GM23248 (cell line): ENCODE measurements around the gene APMAP. TPM values are rescaled to one million over a fixed set of nuclear protein-coding genes. Genes with fewer than 3 reads are reported as not detected.

Experiments
- DNase-seq: peaks from one replicate; pipeline ENCODE4 v3.0.0-alpha.2; 2015
- H2AFZ ChIP-seq: fragments of 200-600 bp; sonication (generic); 2 replicates; pipeline ENCODE4 v1.6.1; 2016; ENCODE audit warnings: antibody characterized with exemption
- H3F3A ChIP-seq: fragments of 200-600 bp; sonication (generic); 2 replicates; pipeline ENCODE4 v1.6.1; 2016; ENCODE audit warnings: mild to moderate bottlenecking, antibody characterized with exemption, mixed run types; ENCODE audit not compliant: insufficient read depth
- H3K27ac ChIP-seq: fragments of 200-600 bp; sonication (generic); 2 replicates; pipeline ENCODE4 v1.5.1; 2016; ENCODE audit warnings: mild to moderate bottlenecking
- H3K27me3 ChIP-seq: fragments of 200-600 bp; sonication (generic); replicated peaks from 2 replicates; pipeline ENCODE4 v1.6.1; 2016; ENCODE audit warnings: mild to moderate bottlenecking; ENCODE audit not compliant: insufficient read depth
- H3K36me3 ChIP-seq: fragments of 200-600 bp; sonication (generic); 2 replicates; pipeline ENCODE4 v1.6.1; 2016; ENCODE audit warnings: low read depth, mild to moderate bottlenecking
- H3K4me1 ChIP-seq: fragments of 200-600 bp; sonication (generic); 2 replicates; pipeline ENCODE4 v1.6.1; 2016; ENCODE audit warnings: mild to moderate bottlenecking; ENCODE audit not compliant: insufficient read depth
- H3K4me2 ChIP-seq: fragments of 200-600 bp; sonication (generic); one replicate; pipeline ENCODE4 v1.6.1; 2016; ENCODE audit warnings: mild to moderate bottlenecking; ENCODE audit not compliant: unreplicated experiment
- H3K4me3 ChIP-seq: fragments of 200-600 bp; sonication (generic); 2 replicates; pipeline ENCODE4 v1.5.1; 2016; ENCODE audit warnings: mild to moderate bottlenecking
- H3K79me2 ChIP-seq: fragments of 200-600 bp; sonication (generic); 2 replicates; pipeline ENCODE4 v1.6.1; 2016; ENCODE audit warnings: mild to moderate bottlenecking; ENCODE audit not compliant: insufficient read depth
- H3K9ac ChIP-seq: fragments of 200-600 bp; sonication (generic); 2 replicates; pipeline ENCODE4 v1.6.1; 2016; ENCODE audit warnings: mild to moderate bottlenecking
- H3K9me2 ChIP-seq: fragments of 200-600 bp; sonication (generic); 2 replicates; pipeline ENCODE4 v1.6.1; 2016; ENCODE audit warnings: mixed run types, mild to moderate bottlenecking, moderate library complexity; ENCODE audit not compliant: insufficient read depth
- H3K9me3 ChIP-seq: fragments of 200-600 bp; sonication (generic); one replicate; pipeline ENCODE4 v1.6.1; 2017; ENCODE audit warnings: low read depth
- H4K20me1 ChIP-seq: fragments of 200-600 bp; sonication (generic); 2 replicates; pipeline ENCODE4 v1.6.0; 2016; ENCODE audit not compliant: insufficient read depth
- EZH2 ChIP-seq: fragments of 200-600 bp; sonication (generic); IDR thresholded peaks from 2 replicates; pipeline ENCODE4 v1.6.1; 2018; ENCODE audit warnings: antibody characterized with exemption, mild to moderate bottlenecking; ENCODE audit not compliant: insufficient read depth, poor library complexity, severe bottlenecking
- EZH2phosphoT487 ChIP-seq: fragments of 200-600 bp; sonication (generic); IDR thresholded peaks from 2 replicates; pipeline ENCODE4 v1.6.1; 2018; ENCODE audit warnings: antibody characterized with exemption, moderate library complexity, mild to moderate bottlenecking, low read depth; ENCODE audit not compliant: insufficient read depth
- WGBS, 2 experiments: methylation state at CpG; one replicate each; pipeline ENCODE4 v1.1.6; 2015 to 2017; ENCODE audit warnings: low lambda C conversion rate in 2 of 2, low coverage in 1 of 2; ENCODE audit errors: missing lambda C conversion rate in 2 of 2; 5-methylcytosine and 5-hydroxymethylcytosine counted together
- in situ Hi-C: fragments of 300-500 bp; cut with MboI; formaldehyde crosslinking; loops from 2 replicates; pipeline ENCODE4 v1.15.0; 2020
- polyA plus RNA-seq: library from polyadenylated mRNA; unstranded; fragments of >200 nt; fragmentation: Nextera tagmentation; extraction: Ambion mirVana; gene quantifications from 2 replicates; pipeline ENCODE4 v1.2.1, GENCODE V29; 2016
- total RNA-seq: library from RNA; depleted of rRNA; stranded (reverse); fragments of >200 nt; shearing (Covaris generic); gene quantifications from 2 replicates; pipeline ENCODE4 v1.2.3, GENCODE V29; 2014

APMAP gene
- total and polyA plus RNA-seq, 2 experiments from 2014 or later = 109 to 123 TPM

DNA sequence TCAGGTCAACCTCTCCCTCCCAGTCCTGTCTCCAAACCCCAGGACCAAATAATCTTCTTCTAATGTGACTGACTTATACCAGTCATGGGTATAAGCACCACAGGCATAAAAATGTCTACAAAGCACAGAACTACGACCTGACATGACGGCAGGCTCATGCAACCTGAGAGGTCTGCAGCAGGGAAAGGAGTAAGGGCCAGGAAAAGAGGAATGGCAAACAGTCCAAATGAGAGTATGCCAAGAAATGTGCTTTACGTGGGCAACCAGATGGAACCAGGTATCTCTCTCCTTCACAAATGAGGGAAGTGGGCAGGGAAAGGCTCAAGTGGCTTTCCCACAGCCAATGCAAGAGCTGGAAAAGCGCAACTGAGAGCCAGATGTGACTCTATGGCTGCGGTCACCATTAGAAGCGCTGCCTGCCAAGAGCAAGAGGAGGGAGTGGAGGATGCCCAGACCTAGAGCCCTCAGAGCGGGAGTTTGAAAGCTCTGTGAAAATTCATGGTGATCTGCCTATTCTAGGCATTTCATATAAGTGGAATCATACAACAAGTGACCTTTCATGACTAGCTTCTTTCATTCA lies 6.0 kb downstream of the APMAP start:
- Histone ChIP-seq H3K27me3 (no peaks in the 10 kb centered on the region), H3K4me1 (peaks cover 4% of the 10 kb centered on the region; the same call in 1 of the 2 replicates), H3K4me2 (no peak overlapping the region), H2AFZ (no peak overlapping the region), H3K36me3 (no peaks in the 10 kb centered on the region; the same call in 1 of the 2 replicates), H3K9ac (no peak overlapping the region), H3K9me3 (no peaks in the 10 kb centered on the region), H3F3A (no peaks in the 10 kb centered on the region), H3K79me2 (peaks cover 83% of the 10 kb centered on the region), H3K9me2 (no peaks in the 10 kb centered on the region), H3K4me3 (no peak overlapping the region), H4K20me1 (no peaks in the 10 kb centered on the region), H3K27ac (no peak overlapping the region)
- 98% methylated on average over 7 of the region's 7 CpGs for WGBS, 2 experiments
- no peak for DNase-seq
- no peak for TF ChIP-seq EZH2
- no peak for TF ChIP-seq EZH2phosphoT487
- in situ Hi-C loops = loop anchor here (25.0 kb wide), 2 partner anchors 526 to 876 kb away; no protein-coding TSS in a partner anchor

DNA sequence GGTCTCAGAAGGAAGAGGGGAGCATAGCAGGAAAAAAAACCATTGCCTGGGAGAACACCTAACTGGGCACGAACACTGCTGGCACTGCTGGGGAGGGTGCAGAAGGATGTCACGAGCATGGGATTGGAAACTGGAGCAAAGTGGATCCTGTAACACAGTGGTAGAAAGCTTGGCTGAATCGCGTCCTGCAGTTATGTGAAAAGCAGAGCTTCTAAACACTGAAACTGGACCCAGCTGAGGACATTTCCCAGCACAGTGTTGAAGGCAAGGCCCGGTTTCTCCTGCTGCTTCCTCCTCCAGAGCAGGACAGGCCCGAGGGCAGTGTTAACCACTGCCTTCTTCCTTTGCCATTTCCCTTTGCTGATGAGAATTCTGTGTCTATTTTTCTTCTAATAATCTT lies 6.7 kb downstream of the APMAP start:
- in situ Hi-C loops = loop anchor here (25.0 kb wide), 2 partner anchors 526 to 876 kb away; no protein-coding TSS in a partner anchor
- Histone ChIP-seq H4K20me1 (no peaks in the 10 kb centered on the region), H3K4me1 (no peaks in the 10 kb centered on the region), H3F3A (no peaks in the 10 kb centered on the region), H3K27me3 (no peaks in the 10 kb centered on the region), H3K79me2 (peaks cover 76% of the 10 kb centered on the region), H3K27ac (no peak overlapping the region), H3K4me2 (no peak overlapping the region), H3K9ac (no peak overlapping the region), H3K36me3 (no peaks in the 10 kb centered on the region; the same call in 1 of the 2 replicates), H3K9me3 (no peaks in the 10 kb centered on the region), H3K9me2 (no peaks in the 10 kb centered on the region), H2AFZ (no peak overlapping the region), H3K4me3 (no peak overlapping the region)
- TF ChIP-seq EZH2phosphoT487 (no peak), EZH2 (no peak)
- no peak for DNase-seq
- 68 to 72% methylated on average over 6 of the region's 6 CpGs for WGBS, 2 experiments

- no peaks in the 10 kb centered on the region for H4K20me1 ChIP-seq
- H3K4me3 ChIP-seq = no peak overlapping the region
- H3K4me2 ChIP-seq = no peak overlapping the region
- H3K9me3 ChIP-seq = no peaks in the 10 kb centered on the region
- H2AFZ ChIP-seq = no peak overlapping the region
- H3K4me1 ChIP-seq = no peaks in the 10 kb centered on the region
- no peaks in the 10 kb centered on the region for H3K9me2 ChIP-seq
- WGBS, 2 experiments = 84 to 86% methylated on average over 3 of the region's 3 CpGs
- H3K27me3 ChIP-seq = no peaks in the 10 kb centered on the region
- no peaks in the 10 kb centered on the region; the same call in 1 of the 2 replicates for H3K36me3 ChIP-seq
- in situ Hi-C loops = loop anchor here (25.0 kb wide), 2 partner anchors 527 to 877 kb away; no protein-coding TSS in a partner anchor
- peaks cover 69% of the 10 kb centered on the region for H3K79me2 ChIP-seq
- no peak overlapping the region for H3K27ac ChIP-seq
- H3F3A ChIP-seq = no peaks in the 10 kb centered on the region
- no peak for DNase-seq
- H3K9ac ChIP-seq = no peak overlapping the region
- TF ChIP-seq EZH2phosphoT487 (no peak), EZH2 (no peak)
These were observed 7.5 kb downstream of the APMAP start for GRCh38 chr20:24984961-24985640.

- peaks cover 57% of the 10 kb centered on the region for H3K79me2 ChIP-seq
- WGBS, 2 experiments = 90 to 91% methylated on average over 8 of the region's 8 CpGs
- H4K20me1 ChIP-seq = no peaks in the 10 kb centered on the region
- no peaks in the 10 kb centered on the region for H3K27me3 ChIP-seq
- in situ Hi-C loops = loop anchor here (25.0 kb wide), 2 partner anchors 528 to 878 kb away; no protein-coding TSS in a partner anchor
- no peak overlapping the region for H3K4me2 ChIP-seq
- no peak overlapping the region for H3K27ac ChIP-seq
- H3K36me3 ChIP-seq = no peaks in the 10 kb centered on the region; the same call in 1 of the 2 replicates
- no peaks in the 10 kb centered on the region for H3K9me3 ChIP-seq
- DNase-seq = no peak
- H3K4me3 ChIP-seq = no peak overlapping the region
- H3K4me1 ChIP-seq = no peaks in the 10 kb centered on the region
- H2AFZ ChIP-seq = no peak overlapping the region
- no peak for TF ChIP-seq EZH2phosphoT487
- H3F3A ChIP-seq = no peaks in the 10 kb centered on the region
- no peaks in the 10 kb centered on the region for H3K9me2 ChIP-seq
- H3K9ac ChIP-seq = no peak overlapping the region
These were observed 8.7 kb downstream of the APMAP start for GRCh38 chr20:24983896-24984295.
